GM13976 (cell line): ENCODE measurements around the gene PTPRH.

Experiments
- DNase-seq: peaks from one replicate; pipeline ENCODE4 v3.0.0; 2012; ENCODE audit warnings: low spot score
- CTCF ChIP-seq: IDR thresholded peaks from 2 replicates; pipeline ENCODE4 v1.5.1; 2012; ENCODE audit warnings: borderline replicate concordance, mild to moderate bottlenecking; ENCODE audit not compliant: insufficient read depth; ENCODE audit errors: extremely low read depth, missing control alignments, control extremely low read depth
- in situ Hi-C: fragments of 300-500 bp; cut with MboI; formaldehyde crosslinking; loops from one replicate; pipeline ENCODE4 v1.12.0; 2022; ENCODE audit warnings: low sequenced_read_pairs, mixed read lengths, inconsistent platforms; ENCODE audit not compliant: unreplicated experiment

The PTPRH gene

GRCh38 chr19:55136399-55137102 lies 72.8 kb downstream of the PTPRH start:
- TF ChIP-seq CTCF, result no peak
- no peak for DNase-seq
- in situ Hi-C loops, result no loop called here

- DNase-seq, result no peak
- in situ Hi-C loops, result no loop called here
- TF ChIP-seq CTCF, result no peak
These were observed 74.6 kb downstream of the PTPRH start for GRCh38 chr19:55134736-55135135.

GRCh38 chr19:55133639-55134444 lies 75.5 kb downstream of the PTPRH start:
- in situ Hi-C loops, result no loop called here
- TF ChIP-seq CTCF, result no peak
- DNase-seq, result peak; percentile 65

- TF ChIP-seq CTCF, result no peak
- no peak for DNase-seq
- in situ Hi-C loops, result no loop called here
These were observed 76.7 kb downstream of the PTPRH start for GRCh38 chr19:55132453-55133129.

GRCh38 chr19:55131421-55131820 lies 77.9 kb downstream of the PTPRH start:
- no peak for DNase-seq
- no peak for TF ChIP-seq CTCF
- in situ Hi-C loops, result no loop called here
